Amniotic stem cell (primary cell): ENCODE results near the gene JAML.
"Not testable (repeated sequence)": the region's sequence is repeated elsewhere in the genome, so short reads cannot be mapped to it uniquely, and the experiment has no call there.

ENCODE experiments used
- DNase-seq: peaks from one replicate; lab custom pipeline; 2025; lab: John Stamatoyannopoulos, UW

Gene JAML

GRCh38 chr11:118193910-118194566 lies 30.8 kb downstream of the JAML start:
- DNase-seq = no peak

- not testable (repeated sequence) for DNase-seq
Observed at GRCh38 chr11:118192817-118193216, 32.0 kb downstream of the JAML start.

GRCh38 chr11:118190942-118191506 lies 33.8 kb downstream of the JAML start:
- DNase-seq = not testable (repeated sequence)

GRCh38 chr11:118186346-118187107 lies 38.3 kb downstream of the JAML start:
- DNase-seq = no peak

GRCh38 chr11:118184784-118185579 lies 39.8 kb downstream of the JAML start:
- DNase-seq = no peak

GRCh38 chr11:118183691-118184090 lies 41.1 kb downstream of the JAML start:
- not testable (repeated sequence) for DNase-seq

- DNase-seq = no peak
Observed at GRCh38 chr11:118180300-118180703, 44.5 kb downstream of the JAML start.

- no peak for DNase-seq
Observed at GRCh38 chr11:118176778-118177134, 48.1 kb downstream of the JAML start.

GRCh38 chr11:118175993-118176777 lies 48.6 kb downstream of the JAML start, which contains the start of gene SCN2B:
Gene SCN2B (minus strand): TSS chr11:118176639. CDS start chr11:118176431, 208 bp downstream.
- no peak for DNase-seq

- DNase-seq = no peak
Observed at GRCh38 chr11:118175031-118175992, 49.5 kb downstream of the JAML start.

GRCh38 chr11:118174006-118174567 lies 50.7 kb downstream of the JAML start:
- no peak for DNase-seq

- no peak for DNase-seq
Observed at GRCh38 chr11:118172356-118172755, 52.5 kb downstream of the JAML start.

- peak; percentile 21 for DNase-seq
Observed at GRCh38 chr11:118171269-118172062, 53.3 kb downstream of the JAML start.

- no peak for DNase-seq
Observed at GRCh38 chr11:118170882-118171268, 53.9 kb downstream of the JAML start.

GRCh38 chr11:118170231-118170630 lies 54.6 kb downstream of the JAML start:
- DNase-seq = no peak

- DNase-seq = no peak
Observed at GRCh38 chr11:118169300-118170140, 55.3 kb downstream of the JAML start.

- no peak for DNase-seq
Observed at GRCh38 chr11:118168751-118169150, 56.1 kb downstream of the JAML start.

GRCh38 chr11:118168316-118168715 lies 56.5 kb downstream of the JAML start:
- DNase-seq = no peak
